Kidney tubule cell (primary cell): Measurements from ENCODE around the gene MOK.

Experiments
- DNase-seq: peaks from one replicate; pipeline ENCODE4 v3.0.0-alpha.2; 2018; ENCODE audit warnings: low spot score

Gene MOK

GRCh38 chr14:102283631-102284129, 21.3 kb downstream of the MOK start:
- no peak for DNase-seq

- no peak for DNase-seq
Observed at GRCh38 chr14:102282751-102283465, 22.1 kb downstream of the MOK start.

- DNase-seq, result peak; percentile 83
Observed at GRCh38 chr14:102280376-102280962, 24.5 kb downstream of the MOK start.

- peak; percentile 100 for DNase-seq
Observed at GRCh38 chr14:102279688-102280348, 25.1 kb downstream of the MOK start.

- no peak for DNase-seq
Observed at GRCh38 chr14:102279282-102279681, 25.7 kb downstream of the MOK start.

GRCh38 chr14:102278631-102278935, 26.4 kb downstream of the MOK start:
- no peak for DNase-seq

- DNase-seq, result no peak
Observed at GRCh38 chr14:102277874-102278630, 26.9 kb downstream of the MOK start.

GRCh38 chr14:102275866-102276265, 29.1 kb downstream of the MOK start:
- no peak for DNase-seq

GRCh38 chr14:102272392-102272791, 32.6 kb downstream of the MOK start:
- DNase-seq, result peak; percentile 27

GRCh38 chr14:102264775-102265174, 40.2 kb downstream of the MOK start:
- DNase-seq, result no peak

GRCh38 chr14:102264355-102264754, 40.6 kb downstream of the MOK start:
- DNase-seq, result no peak

GRCh38 chr14:102262929-102263462, 42.0 kb downstream of the MOK start:
- DNase-seq, result peak; percentile 78

GRCh38 chr14:102258136-102258535, 46.8 kb downstream of the MOK start:
- no peak for DNase-seq

- no peak for DNase-seq
Observed at GRCh38 chr14:102256716-102257115, 48.2 kb downstream of the MOK start.

- DNase-seq, result peak; percentile 66
Observed at GRCh38 chr14:102255401-102256190, 49.4 kb downstream of the MOK start.

GRCh38 chr14:102252834-102253801, 51.8 kb downstream of the MOK start:
- no peak for DNase-seq

- no peak for DNase-seq
Observed at GRCh38 chr14:102251161-102251560, 53.8 kb downstream of the MOK start.

GRCh38 chr14:102250636-102251035, 54.3 kb downstream of the MOK start:
- DNase-seq, result no peak

- DNase-seq, result no peak
Observed at GRCh38 chr14:102249981-102250380, 55.0 kb downstream of the MOK start.

GRCh38 chr14:102249041-102249440, 55.9 kb downstream of the MOK start:
- DNase-seq, result peak; percentile 16
